ENCODE measurements around the gene IL7R.

Gene IL7R

GRCh38 chr5:35903631-35904203 is 47.0 kb downstream of the IL7R start:
- H4K91ac ChIP-seq (ENCODE audit: low read depth, low read length, poor library complexity) = no peak overlapping the region

GRCh38 chr5:35904443-35905132 is 47.9 kb downstream of the IL7R start:
- Histone ChIP-seq H2BK120ac (ENCODE audit: low read depth, low read length) (no peak overlapping the region), H2AK5ac (ENCODE audit: low read depth, low read length) (no peak overlapping the region), H3K9me3 (replicated peaks in 1 of 2; ENCODE audit: control insufficient read depth in 2 of 2, insufficient read depth in 1 of 2, low read depth in 1 of 2, low read length in 2 of 2) (peaks cover 0 to 2% of the 10 kb centered on the region in 2 donors), H2BK12ac (ENCODE audit: low read length) (no peak overlapping the region), H3K23ac (ENCODE audit: low read depth, low read length, poor library complexity) (no peak overlapping the region), H3K9ac (ENCODE audit: low read depth, low read length, poor library complexity) (no peak overlapping the region), H3K27me3 (ENCODE audit: control insufficient read depth in 3 of 3, insufficient read depth in 3 of 3, low read depth in 1 of 3, low read length in 3 of 3) (no peaks in the 10 kb centered on the region), H3K4me2 (ENCODE audit: insufficient read depth, low read length, poor library complexity, severe bottlenecking) (no peak overlapping the region), H3K4ac (ENCODE audit: low read length) (no peak overlapping the region), H2BK5ac (ENCODE audit: low read length) (no peak overlapping the region), H3K4me1 (ENCODE audit: control insufficient read depth in 2 of 2, insufficient read depth in 1 of 2, low read depth in 1 of 2, low read length in 2 of 2) (peaks cover 0 to 3% of the 10 kb centered on the region in 2 donors), H3K4me3 (ENCODE audit: low read length in 2 of 2) (no peak overlapping the region), H4K8ac (ENCODE audit: low read depth, low read length) (no peak overlapping the region), H3K36me3 (replicated peaks in 1 of 2; ENCODE audit: control insufficient read depth in 2 of 2, insufficient read depth in 2 of 2, low read length in 2 of 2) (no peaks in the 10 kb centered on the region), H3K14ac (ENCODE audit: low read length) (no peak overlapping the region), H3K18ac (ENCODE audit: low read length) (no peak overlapping the region), H3K27ac (replicated peaks; ENCODE audit: low read length) (no peak overlapping the region), H3K79me1 (ENCODE audit: low read depth, low read length) (no peaks in the 10 kb centered on the region), H2BK15ac (ENCODE audit: low read length) (no peak overlapping the region), H2AFZ (ENCODE audit: low read length) (no peak overlapping the region), H4K91ac (ENCODE audit: low read depth, low read length, poor library complexity) (no peak overlapping the region)
- no peak for DNase-seq (ENCODE audit: low spot score)
- WGBS, 2 donors (ENCODE audit: extremely low coverage in 2 of 2, insufficient read length in 2 of 2, insufficient replicate concordance in 1 of 2) = no CpG with 5 or more reads among the region's 11 CpGs

More at GRCh38 chr5:35903631-35904203, 47.0 kb downstream of the IL7R start:
- Histone ChIP-seq H2BK15ac (ENCODE audit: low read length) (no peak overlapping the region), H2AFZ (ENCODE audit: low read length) (no peak overlapping the region), H2BK120ac (ENCODE audit: low read depth, low read length) (no peak overlapping the region), H3K4me3 (ENCODE audit: low read length in 2 of 2) (no peak overlapping the region), H3K23ac (ENCODE audit: low read depth, low read length, poor library complexity) (no peak overlapping the region), H3K9me3 (replicated peaks in 1 of 2; ENCODE audit: control insufficient read depth in 2 of 2, insufficient read depth in 1 of 2, low read depth in 1 of 2, low read length in 2 of 2) (peaks cover 0 to 2% of the 10 kb centered on the region in 2 donors), H3K4me1 (ENCODE audit: control insufficient read depth in 2 of 2, insufficient read depth in 1 of 2, low read depth in 1 of 2, low read length in 2 of 2) (peaks cover 0 to 1% of the 10 kb centered on the region in 2 donors), H3K27me3 (ENCODE audit: control insufficient read depth in 3 of 3, insufficient read depth in 3 of 3, low read depth in 1 of 3, low read length in 3 of 3) (no peaks in the 10 kb centered on the region), H3K4me2 (ENCODE audit: insufficient read depth, low read length, poor library complexity, severe bottlenecking) (no peak overlapping the region), H2BK12ac (ENCODE audit: low read length) (no peak overlapping the region), H3K27ac (replicated peaks; ENCODE audit: low read length) (no peak overlapping the region), H3K14ac (ENCODE audit: low read length) (no peak overlapping the region), H3K18ac (ENCODE audit: low read length) (no peak overlapping the region), H3K79me1 (ENCODE audit: low read depth, low read length) (no peaks in the 10 kb centered on the region), H3K9ac (ENCODE audit: low read depth, low read length, poor library complexity) (no peak overlapping the region), H4K8ac (ENCODE audit: low read depth, low read length) (no peak overlapping the region), H3K36me3 (replicated peaks in 1 of 2; ENCODE audit: control insufficient read depth in 2 of 2, insufficient read depth in 2 of 2, low read length in 2 of 2) (no peaks in the 10 kb centered on the region), H2BK5ac (ENCODE audit: low read length) (no peak overlapping the region), H2AK5ac (ENCODE audit: low read depth, low read length) (no peak overlapping the region), H3K4ac (ENCODE audit: low read length) (no peak overlapping the region)
- no CpG with 5 or more reads among the region's 6 CpGs for WGBS, 2 donors (ENCODE audit: extremely low coverage in 2 of 2, insufficient read length in 2 of 2, insufficient replicate concordance in 1 of 2)
- DNase-seq (ENCODE audit: low spot score) = no peak

GRCh38 chr5:35908228-35908627 is 51.5 kb downstream of the IL7R start:
- DNase-seq (ENCODE audit: low spot score) = no peak
- H3K27me3 ChIP-seq (ENCODE audit: control insufficient read depth in 3 of 3, insufficient read depth in 3 of 3, low read depth in 1 of 3, low read length in 3 of 3) = no peaks in the 10 kb centered on the region
- H3K4ac ChIP-seq (ENCODE audit: low read length) = no peak overlapping the region
- H3K27ac ChIP-seq (replicated peaks; ENCODE audit: low read length) = no peak overlapping the region
- H2BK5ac ChIP-seq (ENCODE audit: low read length) = no peak overlapping the region
- H3K4me2 ChIP-seq (ENCODE audit: insufficient read depth, low read length, poor library complexity, severe bottlenecking) = no peak overlapping the region
- peaks cover 0 to 3% of the 10 kb centered on the region in 2 donors for H3K4me1 ChIP-seq (ENCODE audit: control insufficient read depth in 2 of 2, insufficient read depth in 1 of 2, low read depth in 1 of 2, low read length in 2 of 2)
- no peak overlapping the region for H3K23ac ChIP-seq (ENCODE audit: low read depth, low read length, poor library complexity)
- no peak overlapping the region for H3K4me3 ChIP-seq (ENCODE audit: low read length in 2 of 2)
- H2BK15ac ChIP-seq (ENCODE audit: low read length) = no peak overlapping the region
- no peak overlapping the region for H4K91ac ChIP-seq (ENCODE audit: low read depth, low read length, poor library complexity)
- H2AK5ac ChIP-seq (ENCODE audit: low read depth, low read length) = no peak overlapping the region
- peaks cover 0 to 2% of the 10 kb centered on the region in 2 donors for H3K9me3 ChIP-seq (replicated peaks in 1 of 2; ENCODE audit: control insufficient read depth in 2 of 2, insufficient read depth in 1 of 2, low read depth in 1 of 2, low read length in 2 of 2)
- H2BK120ac ChIP-seq (ENCODE audit: low read depth, low read length) = no peak overlapping the region
- no peak overlapping the region for H4K8ac ChIP-seq (ENCODE audit: low read depth, low read length)
- H3K36me3 ChIP-seq (replicated peaks in 1 of 2; ENCODE audit: control insufficient read depth in 2 of 2, insufficient read depth in 2 of 2, low read length in 2 of 2) = no peaks in the 10 kb centered on the region
- no peaks in the 10 kb centered on the region for H3K79me1 ChIP-seq (ENCODE audit: low read depth, low read length)
- H3K9ac ChIP-seq (ENCODE audit: low read depth, low read length, poor library complexity) = no peak overlapping the region
- H2AFZ ChIP-seq (ENCODE audit: low read length) = no peak overlapping the region
- H3K14ac ChIP-seq (ENCODE audit: low read length) = no peak overlapping the region
- WGBS, 2 donors (ENCODE audit: extremely low coverage in 2 of 2, insufficient read length in 2 of 2, insufficient replicate concordance in 1 of 2) = no CpG with 5 or more reads among the region's 1 CpG
- no peak overlapping the region for H3K18ac ChIP-seq (ENCODE audit: low read length)
- no peak overlapping the region for H2BK12ac ChIP-seq (ENCODE audit: low read length)

- Histone ChIP-seq H2BK120ac (ENCODE audit: low read depth, low read length) (no peak overlapping the region), H3K4me1 (ENCODE audit: control insufficient read depth in 2 of 2, insufficient read depth in 1 of 2, low read depth in 1 of 2, low read length in 2 of 2) (peaks cover 0 to 3% of the 10 kb centered on the region in 2 donors), H3K27me3 (ENCODE audit: control insufficient read depth in 3 of 3, insufficient read depth in 3 of 3, low read depth in 1 of 3, low read length in 3 of 3) (no peaks in the 10 kb centered on the region), H3K36me3 (replicated peaks in 1 of 2; ENCODE audit: control insufficient read depth in 2 of 2, insufficient read depth in 2 of 2, low read length in 2 of 2) (no peaks in the 10 kb centered on the region), H2BK15ac (ENCODE audit: low read length) (no peak overlapping the region), H3K4ac (ENCODE audit: low read length) (no peak overlapping the region), H3K23ac (ENCODE audit: low read depth, low read length, poor library complexity) (no peak overlapping the region), H2AK5ac (ENCODE audit: low read depth, low read length) (no peak overlapping the region), H2AFZ (ENCODE audit: low read length) (no peak overlapping the region), H2BK5ac (ENCODE audit: low read length) (no peak overlapping the region), H4K8ac (ENCODE audit: low read depth, low read length) (no peak overlapping the region), H3K4me3 (ENCODE audit: low read length in 2 of 2) (no peak overlapping the region), H4K91ac (ENCODE audit: low read depth, low read length, poor library complexity) (no peak overlapping the region), H2BK12ac (ENCODE audit: low read length) (no peak overlapping the region), H3K14ac (ENCODE audit: low read length) (no peak overlapping the region), H3K27ac (replicated peaks; ENCODE audit: low read length) (no peak overlapping the region), H3K4me2 (ENCODE audit: insufficient read depth, low read length, poor library complexity, severe bottlenecking) (no peak overlapping the region), H3K9ac (ENCODE audit: low read depth, low read length, poor library complexity) (no peak overlapping the region), H3K79me1 (ENCODE audit: low read depth, low read length) (no peaks in the 10 kb centered on the region), H3K9me3 (replicated peaks in 1 of 2; ENCODE audit: control insufficient read depth in 2 of 2, insufficient read depth in 1 of 2, low read depth in 1 of 2, low read length in 2 of 2) (peaks cover 0 to 2% of the 10 kb centered on the region in 2 donors), H3K18ac (ENCODE audit: low read length) (no peak overlapping the region)
- no peak for DNase-seq (ENCODE audit: low spot score)
Measured at GRCh38 chr5:35908814-35909213, 52.1 kb downstream of the IL7R start.

All from neuronal stem cell (in vitro differentiated cells).